ENCODE data around the gene CYFIP2.

- TF ChIP-seq CTCF (IDR thresholded peaks at IDR 0.05; ENCODE audit: low read length) (no peak), EZH2 (IDR thresholded peaks at IDR 0.05; ENCODE audit: borderline replicate concordance, low read length) (no peak)
These were observed 56.7 kb downstream of the CYFIP2 start for GRCh38 chr5:157322581-157322980.
